Measurements from ENCODE around the gene ZNF578. TPM values are rescaled to one million over a fixed set of nuclear protein-coding genes. Genes with fewer than 3 reads are reported as not detected.

The ZNF578 gene
- total and polyA plus RNA-seq, 10 of the 15 experiments (the other 5 are each of a cell fraction or from before 2014, with no cell fraction given) = 0.10 to 0.43 (median 0.16) TPM; not detected in 4

DNA sequence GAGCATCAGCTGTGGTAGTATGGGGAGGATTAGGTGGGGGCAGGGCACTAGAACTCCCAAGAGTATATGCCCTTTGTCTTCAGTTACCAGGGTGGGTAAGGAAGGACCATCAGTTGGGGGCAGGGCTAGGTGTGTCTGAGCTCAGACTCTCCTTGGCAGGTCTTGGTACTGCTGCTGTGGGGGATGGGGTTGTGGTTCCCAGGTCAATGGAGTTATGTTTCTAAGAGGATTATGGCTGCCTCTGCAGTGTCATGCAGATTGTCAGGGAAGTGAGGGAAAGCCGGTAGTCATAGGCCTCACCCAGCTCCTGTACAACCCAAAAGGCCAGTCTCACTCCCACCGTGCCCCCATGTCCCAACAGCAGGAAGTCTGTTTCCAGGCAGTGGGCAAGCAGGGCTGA lies 8.8 kb upstream of the ZNF578 start (continued):
- TF ChIP-seq CREB1 (IDR thresholded peaks at IDR 0.05; ENCODE audit: low read depth) = no peak
- TF ChIP-seq, protein P1, sequence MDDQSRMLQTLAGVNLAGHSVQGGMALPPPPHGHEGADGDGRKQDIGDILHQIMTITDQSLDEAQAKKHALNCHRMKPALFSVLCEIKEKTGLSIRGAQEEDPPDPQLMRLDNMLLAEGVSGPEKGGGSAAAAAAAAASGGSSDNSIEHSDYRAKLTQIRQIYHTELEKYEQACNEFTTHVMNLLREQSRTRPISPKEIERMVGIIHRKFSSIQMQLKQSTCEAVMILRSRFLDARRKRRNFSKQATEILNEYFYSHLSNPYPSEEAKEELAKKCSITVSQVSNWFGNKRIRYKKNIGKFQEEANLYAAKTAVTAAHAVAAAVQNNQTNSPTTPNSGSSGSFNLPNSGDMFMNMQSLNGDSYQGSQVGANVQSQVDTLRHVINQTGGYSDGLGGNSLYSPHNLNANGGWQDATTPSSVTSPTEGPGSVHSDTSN (IDR thresholded peaks at IDR 0.05; ENCODE audit: insufficient replicate concordance, low read depth, low read length) = no peak
- no peak for TF ChIP-seq IRF4 (IDR thresholded peaks at IDR 0.05; ENCODE audit: low read depth, low read length)

DNA sequence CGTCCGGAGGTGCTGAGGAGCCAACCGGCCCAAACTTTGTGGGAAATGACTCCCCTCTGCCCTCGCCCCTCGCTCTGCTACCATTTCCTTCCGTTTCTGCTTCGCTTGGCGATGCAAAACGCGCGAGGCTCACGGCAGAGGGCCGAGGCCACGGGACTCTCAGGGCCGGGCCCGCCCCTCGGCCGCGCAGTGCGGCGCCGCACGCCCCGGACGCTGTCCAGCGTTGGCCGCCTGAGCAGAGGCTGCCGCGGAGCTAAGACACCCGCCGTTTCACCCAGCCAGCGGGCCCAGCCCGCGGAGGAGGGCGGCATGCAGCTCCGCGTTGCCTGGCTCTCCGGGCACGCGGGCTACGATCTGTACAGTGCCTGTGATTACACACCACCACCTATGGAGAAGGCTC lies 2.1 kb upstream of the ZNF578 start:
- Histone ChIP-seq H3K4me3 (no peak overlapping the region), H3K4me1 (ENCODE audit: control insufficient read depth, insufficient read depth, low read length) (no peaks in the 10 kb centered on the region), H3K4me2 (ENCODE audit: control insufficient read depth, insufficient read depth) (no peak overlapping the region), H3K27ac (ENCODE audit: control insufficient read depth, insufficient read depth) (no peak overlapping the region), H3K9me3 (replicated peaks; ENCODE audit: control insufficient read depth, insufficient read depth, low read length) (peaks cover 4% of the 10 kb centered on the region; the same call in 2 of the 3 replicates), H3K9ac (ENCODE audit: control insufficient read depth, insufficient read depth, low read length) (no peak overlapping the region), H3K27me3 (replicated peaks in 1 of 2; ENCODE audit: control insufficient read depth in 2 of 2, insufficient read depth in 2 of 2, low read length in 1 of 2) (no peaks in the 10 kb centered on the region), H3K79me2 (ENCODE audit: control insufficient read depth, insufficient read depth, low read length) (no peaks in the 10 kb centered on the region), H3K36me3 (ENCODE audit: control insufficient read depth in 2 of 2, insufficient read depth in 2 of 2, low read length in 1 of 2) (no peaks in the 10 kb centered on the region), H4K20me1 (ENCODE audit: control insufficient read depth, insufficient read depth) (no peaks in the 10 kb centered on the region), H2AFZ (ENCODE audit: control insufficient read depth, low read depth, low read length) (no peak overlapping the region)
- in situ Hi-C loops (cut with MboI) = no loop called here
- BruUV-seq (replicated peaks) = no TSS peak
- FAIRE-seq (no peak), ATAC-seq (no peak), DNase-seq (ENCODE audit: low read depth, low spot score) (no peak)
- ChIA-PET POLR2A (no interaction called here), RAD21 (ENCODE audit: unreplicated experiment) (no interaction called here), CTCF (no interaction called here), SMC1A (ENCODE audit: uncharacterized antibody, unreplicated experiment) (no interaction called here)
- TF ChIP-seq TARDBP (IDR thresholded peaks at IDR 0.05; ENCODE audit: borderline replicate concordance) = no peak
- TF ChIP-seq MEF2A (IDR thresholded peaks at IDR 0.05; ENCODE audit: insufficient read depth, low read depth, low read length) = no peak
- TF ChIP-seq ZNF384 (IDR thresholded peaks at IDR 0.05; ENCODE audit: borderline replicate concordance, low read depth, low read length) = no peak
- TF ChIP-seq BACH1 (IDR thresholded peaks at IDR 0.05; ENCODE audit: borderline replicate concordance) = no peak
- WGBS (ENCODE audit: insufficient coverage, insufficient replicate concordance, low lambda C conversion rate, missing lambda C conversion rate) = 83% methylated on average over 40 of the region's 41 CpGs
- intact Hi-C loops (cut with micrococcal nuclease; ENCODE audit: unreplicated experiment) = no loop called here
